ENCODE results near the gene LBX1.
"Not testable (repeated sequence)": the region's sequence is repeated elsewhere in the genome, so short reads cannot be mapped to it uniquely, and the experiment has no call there.

Gene LBX1

DNA sequence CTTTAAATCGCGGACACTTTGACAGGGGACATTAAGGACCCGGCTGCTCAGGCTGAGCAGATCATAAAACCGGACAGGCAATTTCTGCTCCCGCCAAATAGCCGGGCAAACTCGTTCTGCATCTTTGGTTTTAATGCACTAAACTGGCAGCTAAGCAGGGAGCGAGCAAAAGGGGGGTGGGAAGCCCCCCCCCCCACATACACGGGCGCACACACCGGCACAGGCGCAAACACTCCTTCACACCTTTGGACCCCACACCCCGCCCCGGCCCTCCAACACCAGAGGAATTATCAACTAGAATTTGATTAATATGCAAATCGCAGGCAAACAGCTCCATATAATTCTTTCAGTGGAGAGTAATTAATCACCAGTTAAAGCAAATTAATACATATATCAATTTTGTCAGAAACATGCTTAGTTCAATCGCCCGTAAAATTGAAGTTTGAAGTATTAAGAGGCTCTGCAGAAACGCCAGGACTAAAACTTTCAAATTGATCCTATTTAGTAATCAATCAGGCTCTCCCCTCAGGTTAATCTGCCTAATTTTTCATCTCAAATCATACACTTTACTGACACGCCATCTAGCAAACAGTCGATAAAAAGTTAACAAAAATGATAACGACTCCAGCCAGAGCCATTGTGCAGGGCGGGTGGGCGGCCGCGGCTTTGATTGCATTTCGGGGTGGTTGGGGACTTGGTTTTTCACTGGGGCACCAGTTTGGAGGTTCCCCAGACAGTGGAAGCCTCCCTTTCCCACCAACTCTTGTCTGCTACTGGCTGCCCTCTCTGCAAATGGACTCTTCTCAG, 9.9 kb downstream of the LBX1 start:
- Mint-ChIP-seq H3K27ac (ENCODE audit: low read depth) (no peak overlapping the region), H3K27me3 (peaks cover 95% of the 10 kb centered on the region), H3K4me1 (peaks cover 27% of the 10 kb centered on the region), H3K9me3 (no peaks in the 10 kb centered on the region), H3K36me3 (ENCODE audit: insufficient read depth) (peaks cover 14% of the 10 kb centered on the region), H3K4me3 (no peak overlapping the region)
- DNase-seq (ENCODE audit: low spot score in 2 of 2) (no peak), ATAC-seq (replicated peaks; ENCODE audit: extremely low read depth, poor library complexity, severe bottlenecking) (no peak)

DNA sequence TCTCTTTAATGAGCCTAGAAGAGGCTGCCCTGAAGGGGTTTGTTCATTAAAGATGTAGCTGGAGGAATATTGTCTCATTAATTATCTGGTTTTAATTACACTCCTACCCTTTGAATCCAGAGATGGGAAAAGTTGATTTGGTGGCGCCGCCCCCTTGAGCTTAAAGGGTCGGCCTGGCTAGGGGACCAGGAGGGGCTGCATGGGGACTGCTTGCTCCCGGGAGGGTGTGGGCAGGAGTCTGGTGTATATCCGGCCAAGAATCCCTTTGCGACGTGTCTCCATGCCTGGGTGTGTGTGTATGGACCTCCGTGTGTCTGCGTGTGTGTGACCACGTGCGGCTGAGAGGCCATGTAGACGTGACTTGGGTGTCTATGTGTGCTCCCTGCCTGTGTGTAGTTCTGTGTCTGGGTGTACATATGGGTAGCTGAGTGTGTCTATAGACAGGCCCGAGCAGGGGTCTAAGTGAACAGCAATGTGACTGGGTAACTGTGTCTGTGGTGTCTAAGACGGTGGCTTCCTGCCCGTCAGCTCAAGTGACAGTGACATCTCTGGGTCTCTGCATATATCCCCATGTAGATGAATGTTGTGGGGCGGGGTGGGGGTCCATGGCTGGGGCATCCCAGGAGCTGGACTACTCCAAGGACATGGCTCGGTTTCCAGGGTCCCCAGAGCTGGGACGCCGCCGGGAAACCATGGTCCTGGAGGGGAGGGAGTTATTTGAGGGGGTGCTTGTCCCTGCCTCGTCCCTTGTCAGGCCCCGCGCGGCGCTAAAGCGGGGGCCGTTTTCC, 10.7 kb downstream of the LBX1 start:
- no peak for ATAC-seq (replicated peaks; ENCODE audit: extremely low read depth, poor library complexity, severe bottlenecking)

DNA sequence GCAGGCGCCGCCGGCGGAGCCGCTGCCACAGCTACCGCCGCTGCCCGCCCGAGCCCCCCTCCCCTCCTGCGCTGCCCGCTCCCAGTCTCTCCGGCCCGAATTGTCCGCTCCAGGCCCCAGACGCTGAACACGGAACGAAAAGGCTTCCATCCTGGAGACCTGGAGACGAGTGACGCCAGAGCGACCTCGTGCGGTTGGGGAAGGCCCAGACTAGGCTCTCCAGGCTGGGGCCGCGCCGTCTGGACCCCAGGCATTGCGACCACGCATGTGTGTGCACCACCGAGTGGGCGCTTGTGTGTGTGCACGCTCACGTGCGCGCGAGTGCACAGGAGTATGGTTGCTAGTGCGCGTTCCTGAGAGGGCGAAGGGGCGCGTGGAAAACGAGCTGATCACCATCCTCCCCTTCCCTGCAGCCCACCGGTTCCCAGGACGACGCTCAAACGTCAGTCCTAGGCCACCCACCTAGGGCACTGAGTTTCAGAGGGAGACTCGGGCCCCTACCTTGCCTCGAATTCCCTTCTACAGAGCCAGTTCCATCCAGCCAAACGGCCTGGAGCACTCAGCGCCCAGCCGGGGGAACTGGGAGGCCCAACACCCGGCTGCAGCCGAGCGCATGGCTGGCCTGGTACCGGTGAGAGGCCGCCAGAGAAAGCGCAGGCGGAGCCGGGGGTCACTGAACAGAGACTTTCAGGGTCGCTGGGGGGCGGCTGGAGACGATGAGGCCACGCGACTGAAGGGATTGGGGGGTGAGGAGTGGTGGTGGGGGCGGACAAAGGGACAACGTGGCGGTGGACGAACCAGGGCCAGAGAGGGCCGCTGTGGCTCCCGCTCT, 11.6 kb downstream of the LBX1 start:
- DNase-seq (ENCODE audit: low spot score in 2 of 2) (no peak), ATAC-seq (replicated peaks; ENCODE audit: extremely low read depth, poor library complexity, severe bottlenecking) (no peak)
- no peak overlapping the region for H3K27ac Mint-ChIP-seq (ENCODE audit: low read depth)
- peaks cover 24% of the 10 kb centered on the region for H3K4me1 Mint-ChIP-seq
- no peak overlapping the region for H3K4me3 Mint-ChIP-seq
- no peaks in the 10 kb centered on the region for H3K9me3 Mint-ChIP-seq
- H3K36me3 Mint-ChIP-seq (ENCODE audit: insufficient read depth), result peaks cover 15% of the 10 kb centered on the region
- H3K27me3 Mint-ChIP-seq, result peaks cover 95% of the 10 kb centered on the region

More for the DNA sequence above, 10.7 kb downstream of the LBX1 start:
- Mint-ChIP-seq H3K27me3 (peaks cover 95% of the 10 kb centered on the region), H3K9me3 (no peaks in the 10 kb centered on the region), H3K4me3 (no peak overlapping the region), H3K36me3 (ENCODE audit: insufficient read depth) (peaks cover 15% of the 10 kb centered on the region), H3K4me1 (peaks cover 26% of the 10 kb centered on the region), H3K27ac (ENCODE audit: low read depth) (no peak overlapping the region)
- no peak for DNase-seq (ENCODE audit: low spot score in 2 of 2)

DNA sequence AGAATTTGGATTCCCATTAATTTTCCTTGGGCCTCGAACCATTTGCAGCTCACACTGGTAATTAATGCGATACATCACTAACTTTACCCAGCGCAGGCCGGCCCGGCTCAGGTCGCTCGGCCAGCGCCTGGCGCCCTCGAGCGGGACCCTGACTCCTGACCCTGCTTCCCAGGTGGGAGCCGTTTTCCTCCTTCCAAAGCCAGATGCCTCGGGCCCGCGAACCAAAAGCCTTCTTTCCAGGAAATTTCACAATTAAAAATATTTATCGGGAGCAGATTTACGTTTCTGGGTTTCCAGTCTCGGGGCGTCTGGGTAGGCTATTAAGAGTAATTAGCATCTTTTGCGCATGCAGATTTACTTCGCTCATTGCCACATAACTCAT, 12.2 kb downstream of the LBX1 start:
- no peaks in the 10 kb centered on the region for H3K9me3 Mint-ChIP-seq
- H3K27me3 Mint-ChIP-seq, result peaks cover 95% of the 10 kb centered on the region
- no peak overlapping the region for H3K4me3 Mint-ChIP-seq
- peaks cover 20% of the 10 kb centered on the region for H3K4me1 Mint-ChIP-seq
- ATAC-seq (replicated peaks; ENCODE audit: extremely low read depth, poor library complexity, severe bottlenecking) (no peak), DNase-seq (ENCODE audit: low spot score in 2 of 2) (no peak)
- no peak overlapping the region for H3K27ac Mint-ChIP-seq (ENCODE audit: low read depth)
- H3K36me3 Mint-ChIP-seq (ENCODE audit: insufficient read depth), result peaks cover 15% of the 10 kb centered on the region

DNA sequence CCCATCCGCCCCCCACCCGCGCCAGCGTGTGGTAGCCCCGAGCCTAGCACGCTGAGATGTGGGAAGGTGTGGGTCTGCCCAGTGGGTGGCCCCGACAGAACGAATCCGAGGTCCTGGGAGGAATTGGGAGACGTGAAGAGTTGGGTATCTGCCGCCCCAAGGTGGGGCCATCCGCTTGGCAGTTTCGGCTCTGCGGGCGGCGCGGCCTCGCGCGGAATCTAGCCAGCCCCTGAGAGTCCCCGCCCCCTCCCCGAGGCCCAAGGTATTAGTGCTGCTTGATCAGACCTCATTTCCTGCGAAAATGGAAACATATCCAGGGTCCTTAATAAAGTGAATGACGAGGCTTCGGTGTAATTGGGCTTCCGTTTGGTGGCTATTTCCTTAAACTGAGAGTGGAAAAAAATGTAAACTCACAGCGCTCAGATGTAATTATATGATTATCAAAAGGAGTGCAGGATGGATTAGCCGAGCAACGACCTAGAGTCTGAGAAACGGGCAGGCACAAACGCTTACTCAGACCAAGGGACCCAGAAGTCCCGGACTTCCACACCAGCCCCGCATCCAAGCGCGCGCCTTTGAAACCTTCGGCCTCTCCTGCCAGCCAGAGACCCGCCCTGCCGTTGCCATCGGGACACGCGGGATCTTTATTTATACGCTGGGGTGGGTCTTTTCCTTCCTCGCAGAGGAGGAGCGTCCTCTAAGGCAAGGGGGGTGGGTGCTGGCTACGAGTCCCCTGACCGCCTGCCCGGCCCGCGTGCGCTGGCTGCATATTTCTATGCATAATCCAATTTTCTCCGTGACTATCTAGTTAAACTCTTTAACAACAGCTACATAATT, 12.8 kb downstream of the LBX1 start:
- Mint-ChIP-seq H3K27ac (ENCODE audit: low read depth) (no peak overlapping the region), H3K36me3 (ENCODE audit: insufficient read depth) (peaks cover 13% of the 10 kb centered on the region), H3K4me3 (peak overlapping the region; percentile 27), H3K4me1 (peaks cover 18% of the 10 kb centered on the region), H3K27me3 (peaks cover 95% of the 10 kb centered on the region), H3K9me3 (no peaks in the 10 kb centered on the region)
- DNase-seq (ENCODE audit: low spot score in 2 of 2), result no peak
- no peak for ATAC-seq (replicated peaks; ENCODE audit: extremely low read depth, poor library complexity, severe bottlenecking)

DNA sequence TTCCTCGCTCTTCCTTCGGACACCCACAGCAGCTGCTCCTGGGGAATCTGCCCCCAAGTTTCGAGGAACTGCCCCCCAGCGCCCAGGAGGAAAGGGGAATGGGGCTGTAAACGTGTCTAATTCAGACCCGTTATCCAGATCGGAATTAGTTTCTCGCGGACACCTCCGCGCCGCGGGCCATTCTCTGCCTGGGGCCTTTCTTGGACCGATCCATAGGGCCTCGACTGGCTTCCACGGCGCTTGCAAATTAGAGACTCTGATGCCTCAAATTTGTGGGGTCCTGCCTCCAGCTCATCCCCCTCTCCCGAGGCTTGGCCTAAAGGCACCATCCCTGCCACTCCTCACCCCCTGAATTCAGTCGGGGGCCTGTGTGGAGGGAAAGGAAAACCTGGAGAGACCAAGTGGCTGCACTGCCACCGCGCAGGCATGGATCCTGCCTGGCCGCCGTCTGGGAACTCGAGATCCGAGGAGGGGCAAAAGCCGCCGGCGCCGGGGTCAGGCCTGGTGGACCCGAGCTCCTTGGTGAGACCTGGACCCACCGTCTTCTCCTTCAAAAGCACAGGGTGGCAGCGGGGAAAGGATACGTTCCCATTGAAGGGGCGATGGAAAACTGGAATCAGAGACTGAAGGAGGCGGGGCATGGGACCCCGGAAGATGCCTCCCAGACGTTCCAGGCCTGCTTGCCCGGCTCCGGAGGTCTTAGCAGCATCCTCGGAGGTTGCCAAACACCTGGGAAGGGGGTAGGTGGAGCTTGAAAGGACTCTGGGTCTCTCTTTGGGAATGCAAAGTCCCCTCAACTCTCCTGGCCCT, 13.7 kb downstream of the LBX1 start:
- ATAC-seq (replicated peaks; ENCODE audit: extremely low read depth, poor library complexity, severe bottlenecking) (no peak), DNase-seq (ENCODE audit: low spot score in 2 of 2) (no peak)
- peak overlapping the region; percentile 70 for H3K4me3 Mint-ChIP-seq
- H3K27ac Mint-ChIP-seq (ENCODE audit: low read depth), result no peak overlapping the region
- H3K9me3 Mint-ChIP-seq, result no peaks in the 10 kb centered on the region
- peaks cover 13% of the 10 kb centered on the region for H3K36me3 Mint-ChIP-seq (ENCODE audit: insufficient read depth)
- H3K27me3 Mint-ChIP-seq, result peaks cover 95% of the 10 kb centered on the region
- peaks cover 18% of the 10 kb centered on the region for H3K4me1 Mint-ChIP-seq

DNA sequence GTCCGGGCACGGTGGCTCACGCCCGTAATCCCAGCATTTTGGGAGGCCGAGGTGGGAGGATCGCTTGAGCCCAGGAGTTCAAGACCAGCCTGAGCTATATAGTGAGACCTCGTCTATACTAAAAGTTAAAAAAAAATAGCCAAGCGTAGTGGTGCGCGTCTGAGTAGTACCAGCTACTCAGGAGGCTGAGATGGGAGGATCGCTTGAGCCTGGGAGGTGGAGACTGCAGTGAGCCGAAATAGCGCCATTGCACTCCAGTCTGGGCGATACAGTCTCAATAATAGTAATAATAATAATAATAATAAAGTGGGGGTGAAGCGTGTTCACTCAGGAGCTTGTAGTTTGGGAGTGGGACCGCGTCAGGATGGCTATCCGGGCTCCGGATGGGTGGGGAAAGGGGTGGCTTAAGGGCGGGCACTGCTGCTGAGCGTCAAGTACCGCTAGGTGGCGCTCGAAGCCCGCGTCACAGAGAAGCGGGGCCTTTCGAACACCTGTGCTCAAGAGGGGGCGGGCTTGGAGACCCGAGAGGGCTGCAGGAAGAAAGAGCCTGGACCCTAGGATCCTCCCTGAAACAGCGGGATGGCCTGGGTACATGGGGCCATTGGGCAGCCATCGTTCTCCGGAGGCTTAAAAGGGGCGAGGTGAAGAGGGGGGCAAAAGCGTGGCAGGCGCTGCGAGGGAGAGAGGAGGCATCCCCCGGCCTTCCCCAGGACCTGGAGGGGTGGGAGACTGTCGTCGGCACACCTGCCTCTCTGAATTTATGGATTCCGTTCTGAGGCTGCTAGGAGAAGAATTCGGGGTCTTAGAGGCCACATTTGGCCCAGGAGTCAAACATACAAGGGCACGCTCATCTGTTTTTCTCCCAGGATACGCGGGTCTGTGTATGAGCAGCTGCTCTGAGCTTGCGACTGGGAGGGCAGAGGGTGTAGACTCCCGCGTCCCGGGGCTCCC, 14.5 kb downstream of the LBX1 start:
- peaks cover 95% of the 10 kb centered on the region for H3K27me3 Mint-ChIP-seq
- DNase-seq (ENCODE audit: low spot score in 2 of 2), result peak; percentile 49 to 66

DNA sequence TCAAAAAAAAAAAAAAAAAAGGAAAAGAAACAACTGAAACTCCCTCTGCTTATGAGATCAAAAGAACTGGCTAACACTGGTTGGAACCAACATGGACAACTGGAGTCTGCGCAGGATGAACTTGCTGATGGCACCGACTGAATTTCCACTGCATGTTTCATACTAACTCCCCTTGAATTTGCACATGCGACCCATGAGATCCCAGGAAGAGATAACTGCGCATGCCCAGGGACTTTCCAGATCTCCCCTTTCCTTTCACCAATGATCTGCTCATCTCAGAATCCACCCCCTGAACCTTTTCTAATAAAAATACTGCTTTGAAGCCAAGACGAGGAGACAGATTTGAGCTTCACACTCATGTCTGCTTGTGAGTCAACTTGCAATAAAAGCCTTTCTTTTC, 20.7 kb downstream of the LBX1 start:
- no peak overlapping the region for H3K4me3 Mint-ChIP-seq
- H3K27me3 Mint-ChIP-seq, result peaks cover 89% of the 10 kb centered on the region
- H3K36me3 Mint-ChIP-seq (ENCODE audit: insufficient read depth), result no peaks in the 10 kb centered on the region
- DNase-seq (ENCODE audit: low spot score in 2 of 2), result no peak
- no peak for ATAC-seq (replicated peaks; ENCODE audit: extremely low read depth, poor library complexity, severe bottlenecking)
- peaks cover 3% of the 10 kb centered on the region for H3K4me1 Mint-ChIP-seq
- no peaks in the 10 kb centered on the region for H3K9me3 Mint-ChIP-seq
- H3K27ac Mint-ChIP-seq (ENCODE audit: low read depth), result no peak overlapping the region

More for the DNA sequence above, 14.5 kb downstream of the LBX1 start:
- peaks cover 13% of the 10 kb centered on the region for H3K36me3 Mint-ChIP-seq (ENCODE audit: insufficient read depth)
- ATAC-seq (replicated peaks; ENCODE audit: extremely low read depth, poor library complexity, severe bottlenecking), result peak; percentile 65
- H3K4me3 Mint-ChIP-seq, result peak overlapping the region; percentile 70
- no peaks in the 10 kb centered on the region for H3K9me3 Mint-ChIP-seq
- H3K4me1 Mint-ChIP-seq, result peaks cover 18% of the 10 kb centered on the region
- no peak overlapping the region for H3K27ac Mint-ChIP-seq (ENCODE audit: low read depth)

DNA sequence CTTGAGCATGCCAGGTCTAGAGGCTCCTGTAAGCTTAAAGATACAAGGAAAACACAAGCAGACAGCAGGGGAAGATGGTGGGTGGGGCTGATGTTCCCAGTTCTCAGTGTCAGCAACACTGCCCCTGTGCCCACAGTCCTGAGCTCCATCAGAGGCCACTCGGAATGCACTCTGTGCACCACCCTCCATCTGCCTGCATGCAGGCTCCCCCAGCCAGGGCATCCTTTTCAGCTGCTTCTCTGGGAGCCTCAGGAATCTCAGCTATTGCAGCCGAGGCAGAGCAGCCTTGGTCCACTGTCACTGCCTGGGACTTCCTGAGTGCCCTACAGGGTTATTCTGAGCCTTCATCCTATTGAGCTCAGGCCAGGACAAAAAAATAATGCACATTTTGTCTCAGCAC, 22.2 kb downstream of the LBX1 start:
- no peak overlapping the region for H3K4me3 Mint-ChIP-seq
- ATAC-seq (replicated peaks; ENCODE audit: extremely low read depth, poor library complexity, severe bottlenecking), result no peak
- DNase-seq (ENCODE audit: low spot score in 2 of 2), result no peak
- no peaks in the 10 kb centered on the region for H3K9me3 Mint-ChIP-seq
- no peak overlapping the region for H3K27ac Mint-ChIP-seq (ENCODE audit: low read depth)
- H3K4me1 Mint-ChIP-seq, result no peaks in the 10 kb centered on the region
- H3K36me3 Mint-ChIP-seq (ENCODE audit: insufficient read depth), result no peaks in the 10 kb centered on the region
- peaks cover 84% of the 10 kb centered on the region for H3K27me3 Mint-ChIP-seq

DNA sequence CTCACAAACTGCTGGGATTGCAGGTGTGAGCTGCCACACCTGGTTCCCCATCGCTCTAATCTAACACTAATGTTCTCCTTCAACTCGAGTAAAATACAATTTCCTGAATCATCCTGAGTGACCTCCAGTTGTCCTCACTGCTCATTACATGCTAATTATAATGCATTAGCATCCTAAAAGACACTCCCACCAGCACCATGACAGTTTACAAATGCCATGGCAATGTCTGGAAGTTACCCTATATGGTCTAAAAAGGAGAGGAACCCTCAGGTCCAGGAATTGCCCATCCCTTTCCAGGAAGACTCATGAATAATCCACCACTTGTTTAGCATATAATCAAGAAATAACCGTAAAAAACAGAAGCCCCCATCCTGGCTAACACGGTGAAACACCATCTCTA, 26.6 kb downstream of the LBX1 start:
- H3K36me3 Mint-ChIP-seq (ENCODE audit: insufficient read depth); H3K4me3 Mint-ChIP-seq; H3K4me1 Mint-ChIP-seq; ATAC-seq (replicated peaks; ENCODE audit: extremely low read depth, poor library complexity, severe bottlenecking); H3K27ac Mint-ChIP-seq (ENCODE audit: low read depth); DNase-seq (ENCODE audit: low spot score in 2 of 2); H3K9me3 Mint-ChIP-seq: not testable (repeated sequence)
- peaks cover 67% of the 10 kb centered on the region for H3K27me3 Mint-ChIP-seq

Measured in central memory CD8-positive, alpha-beta T cell (primary cell).